Activated CD8-positive, alpha-beta memory T cell treated with anti-CD3 and anti-CD28 coated beads, Interleukin-2, amount 50 U/mL, for 24 hours (primary cell): ENCODE results near the gene CTNNA1.

Source experiments
- DNase-seq: peaks from one replicate; pipeline ENCODE4 v3.0.0-alpha.2; 2020; ENCODE audit errors: extremely low read depth

CTNNA1 gene

GRCh38 chr5:138849882-138850281, 96.7 kb downstream of the CTNNA1 start:
- no peak for DNase-seq

- no peak for DNase-seq
Observed at GRCh38 chr5:138850865-138851435, 97.7 kb downstream of the CTNNA1 start.

GRCh38 chr5:138853132-138853531, 99.9 kb downstream of the CTNNA1 start:
- no peak for DNase-seq

GRCh38 chr5:138867011-138867410, 113.8 kb downstream of the CTNNA1 start:
- no peak for DNase-seq

GRCh38 chr5:138869038-138869437, 115.8 kb downstream of the CTNNA1 start:
- no peak for DNase-seq

GRCh38 chr5:138869763-138870500, 116.7 kb downstream of the CTNNA1 start:
- no peak for DNase-seq

GRCh38 chr5:138870611-138871010, 117.4 kb downstream of the CTNNA1 start:
- DNase-seq, result no peak

GRCh38 chr5:138872841-138873465, 119.7 kb downstream of the CTNNA1 start:
- DNase-seq, result no peak

- DNase-seq, result no peak
Observed at GRCh38 chr5:138873466-138874221, 120.4 kb downstream of the CTNNA1 start.

- DNase-seq, result no peak
Observed at GRCh38 chr5:138874241-138874640, 121.0 kb downstream of the CTNNA1 start.

GRCh38 chr5:138874771-138875551, 121.7 kb downstream of the CTNNA1 start, which contains the start of gene LRRTM2:
TSS of gene LRRTM2 (minus strand) at chr5:138875335. CDS start at chr5:138874911, 424 bp downstream.
- DNase-seq, result no peak

- DNase-seq, result no peak
Observed at GRCh38 chr5:138875552-138875875, 122.3 kb downstream of the CTNNA1 start.

GRCh38 chr5:138875946-138876345, 122.7 kb downstream of the CTNNA1 start:
- DNase-seq, result no peak

- no peak for DNase-seq
Observed at GRCh38 chr5:138876811-138877210, 123.6 kb downstream of the CTNNA1 start.

GRCh38 chr5:138878437-138879235, 125.4 kb downstream of the CTNNA1 start:
- no peak for DNase-seq

- no peak for DNase-seq
Observed at GRCh38 chr5:138883211-138883610, 130.0 kb downstream of the CTNNA1 start.

GRCh38 chr5:138884094-138884493, 130.9 kb downstream of the CTNNA1 start:
- no peak for DNase-seq

- no peak for DNase-seq
Observed at GRCh38 chr5:138884554-138884953, 131.3 kb downstream of the CTNNA1 start.

- no peak for DNase-seq
Observed at GRCh38 chr5:138889994-138890393, 136.8 kb downstream of the CTNNA1 start.

GRCh38 chr5:138890644-138891043, 137.4 kb downstream of the CTNNA1 start:
- DNase-seq, result no peak

GRCh38 chr5:138895918-138896317, 142.7 kb downstream of the CTNNA1 start:
- no peak for DNase-seq
